TTC549 (cell line): ENCODE measurements around the gene SMOC2.
"Not testable (repeated sequence)": the region's sequence is repeated elsewhere in the genome, so short reads cannot be mapped to it uniquely, and the experiment has no call there.

Experiments
- FAIRE-seq: peaks from 2 replicates; lab custom pipeline; 2012; peaks lifted over from hg19 to GRCh38; lab: Jason Lieb, UNC

SMOC2 gene

DNA sequence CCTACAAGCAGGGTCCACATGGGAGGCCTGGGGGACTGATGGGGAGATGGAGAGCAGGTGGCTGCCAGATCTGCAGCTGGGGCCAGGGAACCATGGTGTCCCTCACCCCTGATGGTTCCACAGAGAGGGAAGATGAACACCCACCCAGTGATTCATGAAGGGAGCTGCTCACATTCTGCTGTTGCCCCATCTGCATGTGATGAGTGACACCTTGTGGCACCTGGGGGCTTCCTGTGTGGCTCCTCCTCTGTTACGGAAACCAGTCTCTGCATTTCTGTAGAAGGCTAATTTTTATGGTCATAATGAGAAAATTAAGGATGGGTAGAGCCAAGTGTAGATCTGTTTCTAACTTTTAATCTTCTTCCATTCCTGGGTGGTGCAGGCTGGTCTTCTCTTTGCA lies 217.1 kb downstream of the SMOC2 start:
- no peak for FAIRE-seq

DNA sequence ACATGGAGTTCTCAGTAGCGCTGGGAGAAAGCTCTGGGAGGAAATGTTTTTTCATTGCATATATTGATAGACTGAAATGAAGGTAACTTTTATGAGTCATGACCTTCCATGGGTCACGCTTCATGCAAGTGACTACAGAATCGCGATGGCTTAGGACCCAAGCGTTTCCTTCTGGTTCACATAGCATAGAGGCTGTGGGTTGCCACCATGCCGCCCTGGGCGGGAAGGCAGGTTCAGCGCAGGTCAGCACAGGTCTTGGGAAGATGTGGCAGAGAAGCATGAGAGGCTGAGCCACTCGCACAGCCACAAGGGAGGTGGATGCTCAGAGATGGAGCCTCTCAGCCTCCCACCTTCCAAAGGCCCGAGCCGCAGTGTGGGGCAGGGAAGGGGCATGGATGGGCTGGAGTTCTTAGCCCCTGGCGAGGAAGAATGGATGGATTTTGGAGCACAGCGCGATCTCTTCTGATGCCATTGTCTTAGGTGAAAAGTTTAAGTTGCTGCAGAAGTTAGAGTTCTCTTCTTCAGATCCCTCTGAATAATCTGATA lies 219.5 kb downstream of the SMOC2 start:
- FAIRE-seq = no peak

- no peak for FAIRE-seq
Observed at GRCh38 chr6:168662301-168662936, 221.4 kb downstream of the SMOC2 start.

DNA sequence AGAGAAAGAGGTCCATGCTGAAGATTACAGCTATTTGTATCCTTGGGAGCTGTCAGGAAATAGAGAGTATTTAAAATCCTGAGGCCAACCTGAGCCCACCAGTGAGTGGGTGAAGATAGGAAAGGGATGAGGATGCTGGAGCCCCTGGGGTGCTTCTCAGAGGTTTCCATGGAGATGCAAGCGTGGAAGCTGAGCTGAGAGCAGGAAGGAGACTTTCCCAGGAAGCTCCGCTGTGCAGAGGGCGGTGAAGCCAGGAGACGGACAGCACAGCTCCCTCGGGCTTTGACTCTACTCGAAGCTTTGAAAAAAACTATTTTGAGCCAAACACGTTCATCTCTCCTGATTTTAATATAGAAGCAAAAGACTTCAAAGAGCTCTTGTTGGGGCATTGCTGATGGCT lies 222.1 kb downstream of the SMOC2 start:
- FAIRE-seq = no peak

- FAIRE-seq = no peak
Observed at GRCh38 chr6:168664956-168665355, 224.0 kb downstream of the SMOC2 start.

DNA sequence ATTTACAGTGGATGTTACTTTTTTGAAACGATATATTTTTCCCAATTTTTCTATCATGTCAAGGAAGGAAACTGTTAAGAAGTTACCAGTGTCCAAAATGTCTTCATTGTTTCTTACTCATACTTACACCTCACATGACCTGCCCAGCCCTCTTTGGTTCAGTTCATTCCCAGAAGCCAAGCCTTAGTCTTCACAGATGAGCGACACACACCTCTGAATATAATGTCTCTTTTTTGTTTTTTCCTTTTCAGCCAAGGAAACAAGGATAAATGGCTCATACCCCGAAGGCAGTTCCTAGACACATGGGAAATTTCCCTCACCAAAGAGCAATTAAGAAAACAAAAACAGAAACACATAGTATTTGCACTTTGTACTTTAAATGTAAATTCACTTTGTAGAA lies 225.2 kb downstream of the SMOC2 start:
- no peak for FAIRE-seq

DNA sequence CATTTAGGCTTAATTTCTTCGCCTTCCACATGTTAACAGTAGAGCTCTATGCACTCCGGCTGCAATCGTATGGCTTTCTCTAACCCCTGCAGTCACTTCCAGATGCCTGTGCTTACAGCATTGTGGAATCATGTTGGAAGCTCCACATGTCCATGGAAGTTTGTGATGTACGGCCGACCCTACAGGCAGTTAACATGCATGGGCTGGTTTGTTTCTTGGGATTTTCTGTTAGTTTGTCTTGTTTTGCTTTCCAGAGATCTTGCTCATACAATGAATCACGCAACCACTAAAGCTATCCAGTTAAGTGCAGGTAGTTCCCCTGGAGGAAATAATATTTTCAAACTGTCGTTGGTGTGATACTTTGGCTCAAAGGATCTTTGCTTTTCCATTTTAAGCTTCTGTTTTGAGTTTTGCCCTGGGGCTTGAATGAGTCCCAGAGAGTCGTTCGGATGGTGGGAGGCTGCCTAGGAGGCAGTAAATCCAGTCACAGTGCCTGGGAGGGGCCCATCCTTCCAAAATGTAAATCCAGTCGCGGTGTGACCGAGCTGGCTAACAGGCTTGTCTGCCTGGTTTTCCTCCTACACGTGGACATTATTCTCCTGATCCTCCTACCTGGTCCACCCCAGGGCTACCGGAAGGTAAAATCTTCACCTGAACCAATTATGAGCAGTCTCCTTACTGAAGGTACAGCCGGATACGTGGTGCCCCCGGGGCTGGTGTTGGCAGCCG lies 225.9 kb downstream of the SMOC2 start:
- FAIRE-seq = no peak

- no peak for FAIRE-seq
Observed at GRCh38 chr6:168667428-168667805, 226.4 kb downstream of the SMOC2 start.

DNA sequence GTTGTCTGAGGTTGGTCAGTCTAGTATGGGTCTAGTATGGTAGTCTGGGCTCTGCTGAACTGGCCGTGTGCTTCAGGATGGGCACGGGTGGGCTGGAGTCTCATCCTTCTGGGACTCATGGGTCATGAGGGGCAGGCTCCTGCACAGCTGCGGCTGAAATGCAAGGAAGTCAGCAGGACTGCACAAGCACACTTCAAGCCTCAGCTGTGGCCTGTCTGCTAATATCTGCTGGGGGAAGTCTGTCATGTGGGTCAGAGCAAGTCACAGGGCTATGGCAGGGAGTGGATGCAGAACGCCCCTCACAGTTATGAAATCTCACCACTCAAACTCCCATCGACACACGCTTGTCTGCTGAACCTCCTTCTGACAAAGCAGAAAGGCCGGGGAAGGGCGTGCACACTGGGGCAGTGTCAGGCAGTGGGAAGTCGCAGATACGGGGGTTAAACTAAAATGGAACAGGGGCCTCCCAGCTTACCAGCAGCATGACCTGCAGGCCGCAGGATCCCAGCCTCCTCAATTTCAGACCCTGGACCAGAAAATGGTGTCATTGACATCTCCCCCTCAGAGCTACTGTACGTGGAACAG lies 229.5 kb downstream of the SMOC2 start:
- FAIRE-seq = no peak

- no peak for FAIRE-seq
Observed at GRCh38 chr6:168671028-168671862, 230.3 kb downstream of the SMOC2 start.

GRCh38 chr6:168671863-168672546 lies 231.0 kb downstream of the SMOC2 start:
- no peak for FAIRE-seq

GRCh38 chr6:168674595-168674994 lies 233.6 kb downstream of the SMOC2 start:
- FAIRE-seq = no peak

- no peak for FAIRE-seq
Observed at GRCh38 chr6:168675375-168675774, 234.4 kb downstream of the SMOC2 start.

DNA sequence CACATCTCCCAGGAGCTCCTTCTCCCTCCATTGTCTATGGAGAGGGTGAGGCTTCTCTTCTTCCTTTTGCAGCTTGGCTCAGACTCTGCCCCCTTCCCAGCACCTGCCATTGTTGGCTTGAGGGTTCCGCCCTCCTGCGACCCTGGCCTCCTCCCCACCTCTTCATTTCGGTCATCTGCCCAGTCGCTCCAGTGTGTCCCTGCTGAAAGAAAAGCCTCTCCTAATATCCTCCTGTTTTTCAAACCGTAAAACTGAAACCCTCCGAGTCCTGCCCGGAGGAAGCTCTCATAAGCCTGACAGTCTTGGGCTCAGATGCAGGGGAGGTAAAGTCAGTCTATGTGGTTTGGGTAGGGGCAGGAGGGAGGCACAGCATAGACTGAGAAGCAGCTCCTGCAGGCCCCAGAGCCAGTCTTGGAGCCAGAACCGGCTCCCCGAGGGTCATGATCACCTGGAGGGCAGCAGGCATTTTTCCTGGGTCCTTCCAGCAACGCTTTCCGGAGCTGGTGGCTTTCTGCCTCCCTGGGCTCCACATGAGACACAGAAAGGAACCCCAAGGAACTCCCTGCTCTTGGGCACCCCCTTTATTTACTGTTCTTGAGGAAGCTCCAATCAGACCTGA lies 235.1 kb downstream of the SMOC2 start:
- no peak for FAIRE-seq

DNA sequence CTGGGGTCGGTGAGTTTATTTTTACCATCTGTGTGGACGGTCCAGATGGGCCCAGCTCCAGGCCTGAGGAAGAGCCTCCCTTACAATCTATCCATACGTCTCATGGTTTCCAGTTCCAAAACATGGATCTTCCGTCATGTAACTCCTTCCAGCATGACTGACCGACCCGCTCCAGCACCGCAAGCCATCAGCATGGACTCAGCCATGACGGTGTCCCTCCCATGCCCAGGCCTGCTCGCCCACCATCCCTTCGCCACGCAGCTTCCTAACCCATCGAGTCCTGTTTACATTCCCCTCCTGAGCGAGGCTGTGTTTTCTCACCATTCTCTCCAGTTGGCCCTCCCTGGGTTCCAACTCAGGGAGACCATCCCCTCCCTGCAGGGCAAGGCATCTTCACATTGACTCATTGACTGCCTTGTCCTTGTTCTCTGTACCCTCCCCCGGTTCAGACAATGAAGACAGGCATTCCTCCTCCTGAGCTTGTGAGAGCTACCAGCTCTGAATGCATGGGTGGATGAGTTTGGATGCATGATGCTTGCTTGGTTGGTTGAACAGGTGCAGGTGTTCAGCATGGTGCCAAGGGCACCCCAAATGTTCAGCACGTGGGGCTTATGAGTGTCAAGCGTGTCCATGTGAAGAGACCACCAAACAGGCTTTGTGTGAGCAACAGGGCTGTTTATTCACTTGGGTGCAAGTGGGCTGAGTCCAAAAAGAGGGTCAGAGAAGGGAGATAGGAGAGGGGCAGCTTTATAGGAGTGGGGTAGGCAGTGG lies 235.8 kb downstream of the SMOC2 start:
- FAIRE-seq = no peak

- not testable (repeated sequence) for FAIRE-seq
Observed at GRCh38 chr6:168677323-168677781, 236.4 kb downstream of the SMOC2 start.

DNA sequence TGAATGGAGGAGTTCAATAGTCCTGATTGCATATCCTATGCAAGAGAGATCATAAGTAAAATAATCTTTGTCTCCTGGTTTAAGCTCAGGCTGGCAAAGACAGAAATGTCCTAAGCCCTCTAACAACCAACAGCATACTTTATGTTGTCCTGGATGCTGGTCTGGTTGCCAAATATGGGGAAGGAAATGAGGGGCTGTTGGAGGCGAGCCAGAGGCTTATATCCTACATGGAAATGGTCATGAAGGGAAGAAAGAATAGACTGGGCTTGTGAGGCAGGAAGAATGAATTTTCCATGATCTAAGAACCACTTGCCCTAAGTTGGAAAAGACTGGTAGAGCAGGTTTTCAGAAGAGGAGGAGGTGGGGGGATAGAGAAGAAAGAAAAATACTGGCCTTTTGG lies 237.1 kb downstream of the SMOC2 start:
- FAIRE-seq = no peak

GRCh38 chr6:168678588-168678987 lies 237.6 kb downstream of the SMOC2 start:
- FAIRE-seq = no peak

DNA sequence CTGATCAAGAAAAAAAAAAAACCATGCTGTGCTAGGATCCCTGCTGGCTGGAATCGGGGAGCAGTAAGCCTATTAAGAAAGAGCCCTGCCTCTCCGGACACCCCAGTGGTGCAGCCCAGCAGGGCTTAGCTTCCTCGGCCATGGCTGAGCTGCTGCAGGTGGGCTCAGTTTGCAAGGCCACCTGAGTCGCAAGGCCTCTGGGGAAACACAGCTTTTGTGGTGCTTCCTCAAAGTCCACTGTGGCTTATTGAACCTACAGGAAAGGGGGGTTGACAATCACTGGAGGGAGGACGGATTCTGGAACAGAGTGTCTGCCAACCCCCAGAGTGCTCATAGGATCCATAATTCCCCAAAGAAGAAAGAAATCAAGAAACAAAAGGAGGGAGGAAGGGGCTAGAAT lies 240.8 kb downstream of the SMOC2 start:
- no peak for FAIRE-seq

- FAIRE-seq = no peak
Observed at GRCh38 chr6:168683621-168684020, 242.6 kb downstream of the SMOC2 start.

GRCh38 chr6:168684471-168684870 lies 243.5 kb downstream of the SMOC2 start:
- FAIRE-seq = no peak
